CD8-positive, alpha-beta memory T cell (primary cell): ENCODE results near the gene MRPS15. TPM values are rescaled to one million over a fixed set of nuclear protein-coding genes. Genes with fewer than 3 reads are reported as not detected.

ENCODE experiments used
- CTCF ChIA-PET: fragments of 350-600 bp; sonication (Branson Sonifier 250); formaldehyde crosslinking; loops from one replicate; lab custom pipeline; 2021; ENCODE audit warnings: antibody characterized with exemption; lab: Charles Lee
- POLR2A ChIA-PET: fragments of 350-600 bp; sonication (Branson Sonifier 250); formaldehyde crosslinking; loops from one replicate; lab custom pipeline; 2021; ENCODE audit warnings: antibody characterized with exemption; lab: Charles Lee
- DNase-seq, 5 donors: peaks; one replicate each; pipeline versions ENCODE4 v3.0.0 to v3.0.0-alpha.2; 2020 to 2022; ENCODE audit warnings: mixed read lengths in 1 of 5
- H3K27ac ChIP-seq: one replicate; pipeline ENCODE4 v1.7.0; 2013; ENCODE audit warnings: low read depth, mild to moderate bottlenecking, low read length, moderate library complexity
- H3K27me3 ChIP-seq: 2 replicates; pipeline ENCODE4 v1.7.0; 2013; ENCODE audit warnings: low read length, mild to moderate bottlenecking; ENCODE audit not compliant: insufficient read depth, poor library complexity, severe bottlenecking
- H3K36me3 ChIP-seq: 2 replicates; pipeline ENCODE4 v1.7.0; 2013; ENCODE audit warnings: mild to moderate bottlenecking, low read length, moderate library complexity; ENCODE audit not compliant: insufficient read depth
- H3K4me1 ChIP-seq: 2 replicates; pipeline ENCODE4 v1.7.0; 2013; ENCODE audit warnings: mild to moderate bottlenecking, low read length, moderate library complexity; ENCODE audit not compliant: insufficient read depth
- H3K4me3 ChIP-seq: 2 replicates; pipeline ENCODE4 v1.7.0; 2013; ENCODE audit warnings: mild to moderate bottlenecking, low read length
- H3K9me3 ChIP-seq: 2 replicates; pipeline ENCODE4 v1.7.0; 2013; ENCODE audit warnings: mild to moderate bottlenecking, low read length
- H3K27ac Mint-ChIP-seq, 8 donors: one replicate each; pipeline ENCODE4 v1.8.0; 2020 to 2021; ENCODE audit warnings: mixed read lengths in 8 of 8, mild to moderate bottlenecking in 6 of 8, inconsistent platforms in 3 of 8, moderate library complexity in 3 of 8
- H3K27me3 Mint-ChIP-seq, 2 donors: one replicate each; pipeline ENCODE4 v1.8.0; 2020 to 2021; ENCODE audit warnings: mixed read lengths in 2 of 2, mild to moderate bottlenecking in 1 of 2, moderate library complexity in 1 of 2
- H3K36me3 Mint-ChIP-seq, 3 donors: one replicate each; pipeline ENCODE4 v1.8.0; 2020 to 2021; ENCODE audit warnings: mixed read lengths in 3 of 3, inconsistent platforms in 1 of 3, mild to moderate bottlenecking in 1 of 3
- H3K4me1 Mint-ChIP-seq, 3 donors: one replicate each; pipeline ENCODE4 v1.8.0; 2020 to 2021; ENCODE audit warnings: mixed read lengths in 3 of 3, inconsistent platforms in 1 of 3, mild to moderate bottlenecking in 1 of 3
- H3K4me3 Mint-ChIP-seq, 7 donors: one replicate each; pipeline ENCODE4 v1.8.0; 2020 to 2021; ENCODE audit warnings: mixed read lengths in 7 of 7, mild to moderate bottlenecking in 6 of 7, moderate library complexity in 4 of 7, inconsistent platforms in 2 of 7
- H3K9me3 Mint-ChIP-seq, 5 donors: one replicate each; pipeline ENCODE4 v1.8.0; 2020 to 2022; ENCODE audit warnings: mixed read lengths in 5 of 5, mild to moderate bottlenecking in 3 of 5, moderate library complexity in 2 of 5, inconsistent platforms in 1 of 5
- polyA plus RNA-seq: library from polyadenylated mRNA; unstranded; fragments of 300-500 nt; fragmentation: Illumina TruSeq; gene quantifications from one replicate; pipeline ENCODE4 v1.2.3, GENCODE V29; 2021
- total RNA-seq, 2 experiments: library from RNA; stranded (reverse); gene quantifications; one replicate each; pipeline ENCODE4 v1.2.3, GENCODE V29; 2021

The MRPS15 gene
- total and polyA plus RNA-seq, 3 experiments from 2014 or later, result 76.5 to 143 (median 134) TPM

DNA sequence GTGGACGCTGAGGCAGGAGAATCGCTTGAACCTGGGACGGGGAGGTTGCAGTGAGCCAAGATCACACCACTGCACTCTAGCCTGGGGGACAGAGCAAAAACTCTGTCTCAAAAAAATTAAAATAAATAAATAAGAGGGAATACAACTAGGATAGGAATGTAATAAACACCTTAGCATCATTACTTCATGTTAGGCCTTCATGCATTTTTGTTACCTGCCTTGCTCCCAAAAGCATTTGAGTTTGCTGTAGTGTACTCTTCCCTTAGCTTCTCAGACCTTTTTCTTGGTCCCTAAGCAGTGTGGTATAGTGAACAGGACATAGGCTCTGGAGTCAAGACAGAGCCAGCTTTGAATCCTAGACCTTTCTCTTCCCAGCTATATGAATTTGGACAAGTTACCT lies 11.1 kb downstream of the MRPS15 start:
- H3K4me3 ChIP-seq, result no peak overlapping the region
- CTCF ChIA-PET, result no interaction called here
- no peaks in the 10 kb centered on the region for H3K9me3 ChIP-seq
- POLR2A ChIA-PET, result no interaction called here
- H3K27me3 Mint-ChIP-seq, result peaks cover 0 to 3% of the 10 kb centered on the region in 2 donors
- H3K4me3 Mint-ChIP-seq, result no peak overlapping the region
- peaks cover 26% of the 10 kb centered on the region for H3K36me3 ChIP-seq
- peaks cover 0 to 39% (median 7%) of the 10 kb centered on the region in 3 donors for H3K36me3 Mint-ChIP-seq
- no peaks in the 10 kb centered on the region for H3K9me3 Mint-ChIP-seq
- H3K4me1 ChIP-seq, result peaks cover 10% of the 10 kb centered on the region
- peaks cover 20 to 31% (median 28%) of the 10 kb centered on the region in 3 donors for H3K4me1 Mint-ChIP-seq
- no peaks in the 10 kb centered on the region for H3K27me3 ChIP-seq
- no peak for DNase-seq
- H3K27ac Mint-ChIP-seq, result no peak overlapping the region
- H3K27ac ChIP-seq, result no peak overlapping the region

DNA sequence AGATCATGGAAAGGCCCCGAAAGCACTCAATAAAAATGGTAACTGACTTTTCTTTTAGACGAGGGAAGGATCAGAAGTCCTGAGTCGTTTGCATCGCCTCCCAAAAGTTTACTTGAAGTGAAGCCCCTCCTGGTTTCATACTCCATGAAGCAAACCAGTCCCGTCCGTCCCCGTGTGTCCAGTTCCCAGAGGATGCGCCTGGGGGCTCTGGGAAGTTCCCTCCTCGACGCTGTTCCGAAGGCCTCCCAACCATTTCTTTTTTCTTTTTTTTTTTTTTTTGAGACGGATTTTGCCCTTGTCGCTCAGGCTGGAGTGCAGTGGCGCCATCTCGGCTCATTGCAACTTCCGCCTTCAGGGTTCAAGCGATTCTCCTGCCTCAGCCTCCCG lies 13.3 kb downstream of the MRPS15 start:
- Histone ChIP-seq H3K27ac (peak overlapping the region; percentile 70), H3K36me3 (peaks cover 14% of the 10 kb centered on the region), H3K27me3 (no peaks in the 10 kb centered on the region), H3K9me3 (no peaks in the 10 kb centered on the region), H3K4me1 (peaks cover 3% of the 10 kb centered on the region), H3K4me3 (peak overlapping the region; percentile 71)
- POLR2A ChIA-PET, result interaction anchor here (0.6 to 0.9 kb wide), 3 partner anchors 8 to 22 kb away, joined by 3 to 5 read pairs (median 5); partner anchors contain the start of gene MRPS15
- peaks cover 13 to 23% (median 19%) of the 10 kb centered on the region in 3 donors for H3K4me1 Mint-ChIP-seq
- DNase-seq, result no peak
- CTCF ChIA-PET, result interaction anchor here (0.9 to 2.2 kb wide), 3 partner anchors 23 to 108 kb away, joined by 3 to 6 read pairs (median 3); no protein-coding TSS in a partner anchor
- H3K36me3 Mint-ChIP-seq, result peaks cover 0 to 22% (median 3%) of the 10 kb centered on the region in 3 donors
- peak overlapping the region; percentile 93 to 99 (median 96) for H3K27ac Mint-ChIP-seq
- no peaks in the 10 kb centered on the region for H3K9me3 Mint-ChIP-seq
- H3K27me3 Mint-ChIP-seq, result peaks cover 0 to 3% of the 10 kb centered on the region in 2 donors
- peak overlapping the region; percentile 89 to 98 (median 92) for H3K4me3 Mint-ChIP-seq

DNA sequence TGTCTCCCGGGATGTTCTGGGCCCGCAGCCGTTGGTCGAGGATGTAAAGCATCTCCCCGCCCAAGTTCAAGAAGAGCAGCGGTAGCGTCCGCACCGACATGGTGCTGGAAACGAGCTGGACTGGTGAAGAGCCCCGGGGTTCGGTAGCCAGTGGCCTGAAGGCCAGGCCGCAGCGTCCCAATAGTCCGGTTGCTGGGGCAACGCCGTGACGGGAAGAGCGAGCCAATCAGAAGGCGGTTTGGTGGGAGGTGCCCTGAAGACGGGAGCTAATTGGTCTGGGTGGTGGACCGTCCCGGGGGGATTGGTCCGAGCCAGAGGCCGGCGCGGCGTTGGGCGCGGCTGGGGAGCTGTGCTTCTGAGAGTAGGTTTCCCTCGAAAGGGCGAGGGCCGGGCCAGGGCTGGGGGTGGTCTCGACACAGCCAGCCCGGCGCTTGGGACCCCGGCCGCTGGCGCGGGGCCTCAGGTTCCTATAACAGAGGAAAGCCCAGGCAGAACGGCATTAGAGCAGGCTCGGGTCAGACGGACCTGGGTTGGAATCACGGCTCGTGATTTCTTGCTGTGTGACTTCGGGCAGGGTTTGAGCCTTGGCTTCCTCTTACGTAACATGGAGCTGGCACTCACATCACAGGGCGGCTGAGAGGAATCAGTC lies 13.8 kb downstream of the MRPS15 start, which contains the start of gene OSCP1:
Gene OSCP1 (minus strand): TSS at position 182 of the 649 bp plus-strand sequence. CDS start 82 bp downstream, at position 100.
- H3K27me3 ChIP-seq, result no peaks in the 10 kb centered on the region
- Mint-ChIP-seq H3K4me1 (peaks cover 13 to 23% (median 19%) of the 10 kb centered on the region in 3 donors), H3K27me3 (peaks cover 0 to 3% of the 10 kb centered on the region in 2 donors), H3K4me3 (peak within 1 kb of the TSS; percentile 89 to 98 (median 92)), H3K36me3 (peaks cover 0 to 17% (median 3%) of the 10 kb centered on the region in 3 donors), H3K27ac (peak within 1 kb of the TSS; percentile 93 to 99 (median 96)), H3K9me3 (no peaks in the 10 kb centered on the region)
- peaks cover 9% of the 10 kb centered on the region for H3K36me3 ChIP-seq
- peak; percentile 82 to 92 (median 85) for DNase-seq
- H3K27ac ChIP-seq, result peak within 1 kb of the TSS; percentile 70
- H3K4me1 ChIP-seq, result peaks cover 3% of the 10 kb centered on the region
- ChIA-PET POLR2A (interaction anchor here (0.6 to 0.9 kb wide), 4 partner anchors 8 to 1582 kb away, joined by 3 to 5 read pairs (median 4); partner anchors contain the start of gene MRPS15), CTCF (interaction anchor here (0.9 to 2.2 kb wide), 3 partner anchors 23 to 107 kb away, joined by 3 to 6 read pairs (median 3); no protein-coding TSS in a partner anchor)
- H3K9me3 ChIP-seq, result no peaks in the 10 kb centered on the region
- H3K4me3 ChIP-seq, result peak within 1 kb of the TSS; percentile 71

DNA sequence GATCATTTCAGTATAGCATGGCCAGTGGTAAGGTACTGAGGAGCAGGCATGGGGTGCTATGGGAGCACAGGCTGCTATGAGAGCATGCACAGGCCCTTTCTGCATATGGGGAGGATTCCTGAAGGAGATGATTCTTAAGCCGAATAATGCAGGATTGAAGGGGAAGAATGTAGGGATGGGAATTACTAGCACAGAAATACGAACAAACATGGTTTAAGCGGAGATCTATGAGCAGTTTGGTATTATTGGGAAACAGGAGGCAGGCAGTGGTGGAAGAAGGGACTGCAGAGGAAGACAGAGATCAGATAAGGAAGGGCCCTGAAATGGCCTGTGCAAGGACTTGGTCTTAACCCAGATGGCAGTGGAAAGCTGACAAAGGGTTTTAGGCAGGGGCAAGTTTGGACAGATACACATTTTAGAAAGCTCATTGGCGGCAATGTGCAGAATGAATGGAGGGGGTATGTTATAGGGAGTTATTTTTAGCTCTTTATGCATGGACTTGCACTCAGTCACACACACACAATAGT lies 15.6 kb downstream of the MRPS15 start:
- peaks cover 13 to 23% (median 19%) of the 10 kb centered on the region in 3 donors for H3K4me1 Mint-ChIP-seq
- Histone ChIP-seq H3K4me1 (peaks cover 3% of the 10 kb centered on the region), H3K4me3 (no peak overlapping the region), H3K9me3 (no peaks in the 10 kb centered on the region), H3K36me3 (no peaks in the 10 kb centered on the region), H3K27ac (no peak overlapping the region), H3K27me3 (no peaks in the 10 kb centered on the region)
- ChIA-PET POLR2A (interaction anchor here (1.4 kb wide), 1 partner anchor 16 kb away, joined by 3 read pairs; the partner anchor contains the start of gene MRPS15), CTCF (no interaction called here)
- H3K4me3 Mint-ChIP-seq, result peak overlapping the region in 4 of 7 donors; percentile 1 to 34 (median 16)
- peaks cover 0 to 2% of the 10 kb centered on the region in 2 donors for H3K27me3 Mint-ChIP-seq
- peak overlapping the region in 1 of 8 donors; percentile 96 for H3K27ac Mint-ChIP-seq
- DNase-seq, result no peak
- peaks cover 0 to 4% (median 0%) of the 10 kb centered on the region in 3 donors for H3K36me3 Mint-ChIP-seq
- H3K9me3 Mint-ChIP-seq, result no peaks in the 10 kb centered on the region

DNA sequence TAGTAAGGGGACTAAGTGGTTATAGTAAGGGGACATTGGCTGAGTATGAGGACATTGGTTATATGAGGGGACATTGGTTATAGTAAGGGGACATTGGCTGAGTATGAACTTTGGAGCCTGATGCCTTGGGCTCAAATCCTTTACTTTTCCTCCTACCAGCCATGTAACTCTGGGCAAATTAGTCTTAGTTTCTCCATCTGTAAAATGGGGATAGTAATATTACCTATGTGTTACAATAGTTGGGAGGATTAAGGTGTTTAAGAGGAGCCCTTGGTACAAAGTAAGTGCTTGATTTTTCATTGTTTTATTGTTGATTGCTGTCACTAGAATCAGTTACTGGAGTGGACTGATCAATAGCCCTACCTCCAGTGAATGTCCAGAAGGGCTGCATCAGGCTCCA lies 16.7 kb downstream of the MRPS15 start:
- Histone ChIP-seq H3K27ac (no peak overlapping the region), H3K27me3 (no peaks in the 10 kb centered on the region), H3K4me1 (peaks cover 3% of the 10 kb centered on the region), H3K4me3 (no peak overlapping the region), H3K9me3 (no peaks in the 10 kb centered on the region), H3K36me3 (no peaks in the 10 kb centered on the region)
- Mint-ChIP-seq H3K4me3 (no peak overlapping the region), H3K4me1 (peaks cover 13 to 22% (median 19%) of the 10 kb centered on the region in 3 donors), H3K27me3 (peaks cover 0 to 2% of the 10 kb centered on the region in 2 donors), H3K27ac (no peak overlapping the region), H3K9me3 (no peaks in the 10 kb centered on the region), H3K36me3 (peaks cover 0 to 4% (median 0%) of the 10 kb centered on the region in 3 donors)
- ChIA-PET CTCF (no interaction called here), POLR2A (interaction anchor here (1.4 kb wide), 1 partner anchor 17 kb away, joined by 3 read pairs; the partner anchor contains the start of gene MRPS15)
- no peak for DNase-seq

DNA sequence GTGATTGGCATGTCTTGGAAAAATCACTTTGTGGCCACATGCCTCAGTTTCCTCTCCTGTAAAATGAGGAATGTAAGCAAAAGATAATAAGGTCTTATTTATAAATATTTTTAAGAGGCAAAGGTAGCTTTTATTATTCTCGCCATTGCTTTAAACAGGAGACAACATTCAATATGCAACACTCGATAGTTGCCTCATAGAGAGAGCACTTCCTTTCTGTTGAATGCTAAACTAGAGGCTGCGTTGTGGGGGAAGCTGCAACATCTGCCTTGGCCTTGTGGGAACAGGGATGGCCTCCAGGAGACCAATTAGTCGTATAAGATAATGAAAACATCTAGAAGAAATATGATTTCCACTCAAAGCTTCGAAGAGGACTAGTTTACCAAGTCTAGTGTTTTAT lies 17.4 kb downstream of the MRPS15 start:
- CTCF ChIA-PET, result no interaction called here
- Mint-ChIP-seq H3K36me3 (peaks cover 0 to 4% (median 0%) of the 10 kb centered on the region in 3 donors), H3K4me1 (peaks cover 13 to 19% (median 19%) of the 10 kb centered on the region in 3 donors), H3K9me3 (no peaks in the 10 kb centered on the region), H3K4me3 (no peak overlapping the region), H3K27ac (no peak overlapping the region), H3K27me3 (peaks cover 0 to 3% of the 10 kb centered on the region in 2 donors)
- Histone ChIP-seq H3K4me3 (no peak overlapping the region), H3K36me3 (no peaks in the 10 kb centered on the region), H3K9me3 (no peaks in the 10 kb centered on the region), H3K27me3 (no peaks in the 10 kb centered on the region), H3K4me1 (peaks cover 3% of the 10 kb centered on the region), H3K27ac (no peak overlapping the region)
- DNase-seq, result no peak
- POLR2A ChIA-PET, result interaction anchor here (0.6 kb wide), 1 partner anchor 19 kb away, joined by 3 read pairs; no protein-coding TSS in a partner anchor

DNA sequence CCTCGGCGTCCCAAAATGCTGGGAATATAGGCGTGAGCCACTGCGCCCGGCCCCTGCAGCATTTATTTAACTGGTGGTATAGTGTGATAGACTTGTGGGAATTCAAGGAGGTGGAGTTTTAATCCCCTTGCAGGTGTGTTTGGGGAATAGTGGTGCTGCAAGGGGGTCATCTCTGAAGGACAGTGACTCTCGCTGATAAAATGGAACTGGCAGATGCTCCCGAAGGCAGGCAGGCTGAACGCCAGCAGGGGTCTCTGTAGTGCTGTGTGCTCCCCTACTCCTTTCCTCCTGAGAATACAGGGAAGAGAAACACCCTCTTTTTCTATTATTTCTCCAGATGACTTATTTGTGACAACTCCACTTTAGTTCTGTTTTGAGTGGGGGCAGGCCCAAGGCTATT lies 17.9 kb downstream of the MRPS15 start:
- no peak overlapping the region for H3K4me3 ChIP-seq
- Mint-ChIP-seq H3K9me3 (no peaks in the 10 kb centered on the region), H3K4me1 (peaks cover 9 to 14% (median 14%) of the 10 kb centered on the region in 3 donors), H3K27ac (peak overlapping the region in 1 of 8 donors; percentile 84), H3K36me3 (peaks cover 0 to 3% (median 0%) of the 10 kb centered on the region in 3 donors), H3K27me3 (peaks cover 0 to 3% of the 10 kb centered on the region in 2 donors), H3K4me3 (no peak overlapping the region)
- H3K36me3 ChIP-seq, result no peaks in the 10 kb centered on the region
- POLR2A ChIA-PET, result no interaction called here
- no peak for DNase-seq
- H3K27ac ChIP-seq, result no peak overlapping the region
- H3K9me3 ChIP-seq, result no peaks in the 10 kb centered on the region
- peaks cover 3% of the 10 kb centered on the region for H3K4me1 ChIP-seq
- H3K27me3 ChIP-seq, result no peaks in the 10 kb centered on the region
- CTCF ChIA-PET, result no interaction called here
